Measurements from ENCODE around the gene GPX2. TPM values are rescaled to one million over a fixed set of nuclear protein-coding genes. Genes with fewer than 3 reads are reported as not detected.

The GPX2 gene
- polyA plus RNA-seq, 1 donor from 2014 or later: not detected

- Histone ChIP-seq H3F3A (ENCODE audit: insufficient read depth, low read length, poor library complexity, severe bottlenecking) (no peaks in the 10 kb centered on the region), H4K20me1 (ENCODE audit: insufficient read depth) (no peaks in the 10 kb centered on the region), H3K9me3 (ENCODE audit: low read length) (no peaks in the 10 kb centered on the region), H3K79me2 (replicated peaks; ENCODE audit: insufficient read depth, low read length) (no peaks in the 10 kb centered on the region), H3K27me3 (ENCODE audit: insufficient read depth, low read depth, low read length) (no peaks in the 10 kb centered on the region), H3K9ac (ENCODE audit: low read length) (no peak overlapping the region), H3K9me2 (ENCODE audit: insufficient read depth, low read length) (no peaks in the 10 kb centered on the region), H2AFZ (ENCODE audit: low read depth, low read length) (no peak overlapping the region), H3K4me3 (ENCODE audit: low read length) (no peak overlapping the region), H3K27ac (ENCODE audit: low read length) (no peak overlapping the region), H3K36me3 (ENCODE audit: insufficient read depth, low read length) (no peaks in the 10 kb centered on the region), H3K4me2 (ENCODE audit: low read length) (no peak overlapping the region)
- TF ChIP-seq SMC3 (conservative IDR thresholded peaks at IDR 0.05; ENCODE audit: poor library complexity) (no peak), CTCF (IDR thresholded peaks at IDR 0.05; ENCODE audit: poor library complexity, severe bottlenecking) (no peak), EZH2 (IDR thresholded peaks at IDR 0.05; ENCODE audit: borderline replicate concordance, insufficient read depth, low read length, poor library complexity, severe bottlenecking) (no peak), MXI1 (conservative IDR thresholded peaks at IDR 0.05; ENCODE audit: poor library complexity, severe bottlenecking) (no peak), RAD21 (conservative IDR thresholded peaks at IDR 0.05) (no peak)
Measured at GRCh38 chr14:64929014-64929359, 13.6 kb downstream of the GPX2 start.

DNA sequence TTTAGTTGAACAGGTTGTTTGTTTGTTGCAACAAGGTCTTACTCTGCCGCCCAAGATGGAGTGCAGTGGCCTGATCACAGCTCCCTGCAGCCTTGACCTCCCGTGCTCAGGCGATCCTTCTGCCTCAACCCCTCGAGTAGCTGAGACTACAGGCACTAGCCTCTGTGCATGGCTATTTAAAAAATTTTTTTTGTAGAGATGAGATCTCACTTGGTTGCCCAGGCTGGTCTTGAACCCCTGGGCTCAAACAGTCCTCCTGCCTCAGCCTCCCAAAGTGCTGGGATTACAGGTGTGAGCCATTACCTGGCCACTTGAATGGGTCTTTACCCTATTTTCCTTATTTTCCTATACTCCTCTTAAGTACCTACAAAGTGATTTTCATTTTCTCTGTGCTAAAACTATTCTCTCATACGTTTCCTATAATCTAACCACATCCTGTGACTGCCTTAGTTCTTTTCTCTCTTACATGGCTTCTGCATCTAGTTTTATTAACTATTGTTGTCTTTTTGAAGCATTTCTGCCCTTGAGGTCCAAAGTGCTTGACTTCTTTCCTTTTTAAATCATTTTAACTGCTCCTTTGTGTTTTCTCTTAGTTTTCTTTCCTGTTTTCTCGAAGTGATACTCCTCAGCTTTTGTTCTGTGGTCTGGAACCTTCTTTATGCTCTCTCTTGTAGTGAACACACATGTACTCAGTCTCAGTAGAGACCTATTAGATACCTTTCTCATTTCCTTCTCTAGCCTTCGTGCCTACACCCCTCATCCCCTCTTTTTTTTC, 14.1 kb downstream of the GPX2 start:
- H3K27ac ChIP-seq (ENCODE audit: low read length): no peak overlapping the region
- H3K79me2 ChIP-seq (replicated peaks; ENCODE audit: insufficient read depth, low read length): no peaks in the 10 kb centered on the region
- H4K20me1 ChIP-seq (ENCODE audit: insufficient read depth): no peaks in the 10 kb centered on the region
- TF ChIP-seq EP300 (conservative IDR thresholded peaks at IDR 0.05; ENCODE audit: poor library complexity, severe bottlenecking) (no peak), SMC3 (conservative IDR thresholded peaks at IDR 0.05; ENCODE audit: poor library complexity) (no peak), EZH2 (IDR thresholded peaks at IDR 0.05; ENCODE audit: borderline replicate concordance, insufficient read depth, low read length, poor library complexity, severe bottlenecking) (no peak), RAD21 (conservative IDR thresholded peaks at IDR 0.05) (no peak)
- H2AFZ ChIP-seq (ENCODE audit: low read depth, low read length): no peak overlapping the region
- no peaks in the 10 kb centered on the region for H3K27me3 ChIP-seq (ENCODE audit: insufficient read depth, low read depth, low read length)
- H3K36me3 ChIP-seq (ENCODE audit: insufficient read depth, low read length): no peaks in the 10 kb centered on the region
- H3K9me3 ChIP-seq (ENCODE audit: low read length): no peaks in the 10 kb centered on the region
- no peak overlapping the region for H3K4me3 ChIP-seq (ENCODE audit: low read length)
- H3K4me2 ChIP-seq (ENCODE audit: low read length): no peak overlapping the region
- H3F3A ChIP-seq (ENCODE audit: insufficient read depth, low read length, poor library complexity, severe bottlenecking): no peaks in the 10 kb centered on the region
- no peak overlapping the region for H3K9ac ChIP-seq (ENCODE audit: low read length)
- no peaks in the 10 kb centered on the region for H3K9me2 ChIP-seq (ENCODE audit: insufficient read depth, low read length)

DNA sequence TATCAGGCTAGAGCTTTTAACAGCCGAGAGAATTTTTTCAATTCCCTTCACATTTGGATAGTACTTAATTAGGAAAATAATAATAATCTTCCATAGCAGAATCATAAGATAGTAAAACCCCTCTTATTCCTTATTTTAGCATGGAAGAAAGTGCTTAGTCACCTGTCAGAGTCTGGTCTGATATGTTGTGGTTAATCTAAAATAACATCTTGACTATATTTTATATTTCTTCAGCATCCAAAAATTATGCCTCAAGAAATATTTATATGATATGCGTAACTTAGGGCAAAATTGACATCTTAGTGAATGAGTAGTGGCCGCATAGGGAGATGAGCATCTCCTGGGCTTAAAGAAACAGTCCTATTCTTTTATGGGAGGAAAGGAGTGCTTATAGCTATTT, 15.5 kb downstream of the GPX2 start:
- H3K79me2 ChIP-seq (replicated peaks; ENCODE audit: insufficient read depth, low read length): no peaks in the 10 kb centered on the region
- H4K20me1 ChIP-seq (ENCODE audit: insufficient read depth): no peaks in the 10 kb centered on the region
- H2AFZ ChIP-seq (ENCODE audit: low read depth, low read length): no peak overlapping the region
- H3K4me3 ChIP-seq (ENCODE audit: low read length): no peak overlapping the region
- TF ChIP-seq TAF1 (IDR thresholded peaks at IDR 0.05; ENCODE audit: low read depth) (no peak), SMC3 (conservative IDR thresholded peaks at IDR 0.05; ENCODE audit: poor library complexity) (no peak), RAD21 (conservative IDR thresholded peaks at IDR 0.05) (no peak), EP300 (conservative IDR thresholded peaks at IDR 0.05; ENCODE audit: poor library complexity, severe bottlenecking) (no peak), CTCF (IDR thresholded peaks at IDR 0.05; ENCODE audit: poor library complexity, severe bottlenecking) (no peak), POLR2AphosphoS5 (IDR thresholded peaks at IDR 0.05) (no peak), MXI1 (conservative IDR thresholded peaks at IDR 0.05; ENCODE audit: poor library complexity, severe bottlenecking) (no peak), EZH2 (IDR thresholded peaks at IDR 0.05; ENCODE audit: borderline replicate concordance, insufficient read depth, low read length, poor library complexity, severe bottlenecking) (no peak), REST (IDR thresholded peaks at IDR 0.05; ENCODE audit: borderline replicate concordance) (no peak)
- H3K27ac ChIP-seq (ENCODE audit: low read length): no peak overlapping the region
- H3F3A ChIP-seq (ENCODE audit: insufficient read depth, low read length, poor library complexity, severe bottlenecking): no peaks in the 10 kb centered on the region
- H3K9me3 ChIP-seq (ENCODE audit: low read length): no peaks in the 10 kb centered on the region
- no peaks in the 10 kb centered on the region for H3K9me2 ChIP-seq (ENCODE audit: insufficient read depth, low read length)
- H3K27me3 ChIP-seq (ENCODE audit: insufficient read depth, low read depth, low read length): no peaks in the 10 kb centered on the region
- H3K36me3 ChIP-seq (ENCODE audit: insufficient read depth, low read length): no peaks in the 10 kb centered on the region
- H3K4me2 ChIP-seq (ENCODE audit: low read length): no peak overlapping the region
- H3K9ac ChIP-seq (ENCODE audit: low read length): no peak overlapping the region
